Measurements from ENCODE around the gene PRKCQ. TPM values are rescaled to one million over a fixed set of nuclear protein-coding genes. Genes with fewer than 3 reads are reported as not detected.
A peak's percentile ranks its signal among the peaks of the same experiment; 100 is the strongest.

PRKCQ gene
- 16.3 TPM for polyA plus RNA-seq (ENCODE audit: insufficient read length)

DNA sequence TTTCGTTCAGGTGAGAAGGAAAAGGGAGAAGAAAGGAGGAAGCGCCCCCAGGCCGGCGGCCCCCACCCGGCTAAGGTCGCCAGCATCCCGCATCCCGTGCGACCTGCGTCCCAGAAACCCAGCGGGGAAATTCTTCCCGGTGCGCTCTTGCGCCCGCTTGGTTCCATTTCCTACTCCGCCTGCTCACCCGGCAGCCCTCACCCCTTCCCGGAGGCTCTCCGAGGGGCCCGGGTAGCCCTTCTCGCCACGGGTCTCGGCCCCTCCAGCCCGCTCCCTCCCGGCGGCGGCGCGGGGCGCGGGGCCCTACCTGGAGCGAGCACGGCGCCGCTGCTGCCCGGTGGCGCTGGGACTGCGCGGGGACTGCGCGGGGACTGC, at the start of gene PRKCQ:
PRKCQ (minus strand) TSS at position 373 of the 375 bp plus-strand sequence. CDS start 65,141 bp downstream, outside the sequence.
- no peak for DNase-seq (ENCODE audit: low read depth)

- no peak for DNase-seq (ENCODE audit: low read depth)
These were observed 45.4 kb upstream of the PRKCQ start for GRCh38 chr10:6625428-6625827.

- no peak for DNase-seq (ENCODE audit: low read depth)
These were observed 44.3 kb upstream of the PRKCQ start for GRCh38 chr10:6624392-6624791.

- no peak for DNase-seq (ENCODE audit: low read depth)
These were observed 42.8 kb upstream of the PRKCQ start for GRCh38 chr10:6622921-6623320.

DNA sequence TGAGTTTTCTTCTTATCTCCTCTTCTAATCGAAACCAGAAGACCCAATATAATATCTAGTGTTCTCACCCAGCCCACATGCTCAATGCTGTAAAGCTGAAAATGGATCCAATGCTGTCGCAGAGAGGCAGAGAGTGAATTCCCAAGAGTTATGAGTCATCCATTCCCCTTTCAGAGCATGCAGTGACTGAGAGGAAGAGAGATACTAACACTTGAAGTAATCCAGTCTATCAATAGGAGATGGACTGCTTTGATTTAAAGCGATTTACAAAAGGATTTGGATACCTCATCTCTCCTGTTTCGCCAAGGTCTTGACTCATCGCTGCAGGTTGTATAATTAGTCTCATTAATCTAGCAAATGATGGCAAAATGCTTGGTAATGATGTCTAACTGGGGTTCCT, 41.5 kb upstream of the PRKCQ start:
- no peak for DNase-seq (ENCODE audit: low read depth)

- no peak for DNase-seq (ENCODE audit: low read depth)
These were observed 39.6 kb upstream of the PRKCQ start for GRCh38 chr10:6619660-6620059.

DNA sequence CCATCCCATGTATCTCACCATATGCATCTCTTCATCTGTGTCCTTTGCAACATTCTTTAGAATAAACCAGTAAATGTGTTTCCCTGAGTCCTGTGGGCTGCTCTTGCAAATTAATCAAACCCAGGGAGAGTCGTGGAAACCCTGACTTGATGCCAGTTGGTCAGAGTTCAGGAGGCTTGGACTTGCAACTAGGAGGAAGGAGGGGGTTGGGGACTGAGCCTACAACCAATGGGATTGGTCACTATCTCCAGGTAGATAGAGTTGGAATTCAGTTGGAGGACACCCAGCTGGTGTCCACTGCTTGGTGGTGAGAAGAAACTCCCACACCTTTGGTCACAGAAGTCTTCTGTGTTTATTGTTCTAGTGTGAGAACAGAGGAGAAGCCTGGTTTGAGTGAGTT, 38.3 kb upstream of the PRKCQ start:
- DNase-seq (ENCODE audit: low read depth), result no peak

GRCh38 chr10:6617309-6618076, 37.4 kb upstream of the PRKCQ start:
- DNase-seq (ENCODE audit: low read depth), result no peak

DNA sequence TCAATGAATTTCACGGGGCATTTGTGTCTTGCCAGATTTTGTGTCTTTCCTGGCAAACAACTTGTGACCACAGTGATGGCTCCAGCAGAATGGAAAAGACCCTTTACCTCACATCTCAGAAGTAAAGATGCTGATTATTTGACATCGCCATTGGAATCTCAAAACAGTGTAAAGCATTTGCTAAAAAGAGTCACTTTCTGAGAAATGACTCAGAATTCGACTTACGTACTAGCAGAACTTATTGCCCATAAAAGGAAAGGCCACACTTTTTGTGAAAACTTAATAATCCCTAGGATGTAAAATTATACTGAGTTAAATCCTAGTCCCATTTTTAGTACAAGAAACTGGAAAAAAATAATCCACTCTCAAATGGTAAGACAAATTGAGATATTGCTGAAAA, 35.9 kb upstream of the PRKCQ start:
- no peak for DNase-seq (ENCODE audit: low read depth)

DNA sequence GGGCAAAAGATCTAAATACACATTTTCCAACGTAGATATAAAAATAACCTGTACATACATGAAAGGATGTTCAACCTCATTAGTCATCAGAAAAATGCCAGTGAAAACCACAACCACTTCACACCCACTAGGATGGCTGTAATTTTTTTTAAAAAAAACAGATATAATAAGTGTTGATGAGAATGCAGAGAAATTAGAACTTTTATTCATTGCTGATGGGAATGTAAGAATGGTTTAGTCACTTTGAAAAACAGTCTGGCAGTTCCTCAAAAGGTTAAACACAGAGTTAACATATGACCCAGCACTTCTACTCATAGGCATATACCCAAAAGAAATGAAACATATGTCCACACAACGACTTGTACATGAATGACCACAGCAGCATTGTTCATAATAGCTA, 32.3 kb upstream of the PRKCQ start:
- DNase-seq (ENCODE audit: low read depth), result no peak

DNA sequence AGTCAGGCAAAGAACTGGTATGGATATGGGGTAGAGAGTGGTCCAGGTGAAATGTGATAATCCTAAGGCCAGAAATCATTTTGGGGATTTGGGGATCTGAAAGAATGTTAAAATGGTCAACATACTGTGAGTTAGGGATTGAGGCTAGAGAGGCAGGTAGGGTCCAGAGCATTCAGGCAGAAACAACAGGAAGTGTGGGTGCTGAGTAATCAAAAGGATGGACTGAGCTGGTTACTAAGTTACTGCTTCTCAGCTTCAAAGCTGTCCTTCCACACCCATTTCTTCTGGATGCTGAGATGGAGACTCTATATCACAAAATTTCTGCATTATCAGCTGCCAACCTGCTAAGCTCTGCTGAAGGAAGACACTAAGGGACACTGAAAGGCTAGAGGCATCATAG, 30.6 kb upstream of the PRKCQ start:
- no peak for DNase-seq (ENCODE audit: low read depth)

- DNase-seq (ENCODE audit: low read depth), result no peak
These were observed 29.5 kb upstream of the PRKCQ start for GRCh38 chr10:6609625-6610024.

DNA sequence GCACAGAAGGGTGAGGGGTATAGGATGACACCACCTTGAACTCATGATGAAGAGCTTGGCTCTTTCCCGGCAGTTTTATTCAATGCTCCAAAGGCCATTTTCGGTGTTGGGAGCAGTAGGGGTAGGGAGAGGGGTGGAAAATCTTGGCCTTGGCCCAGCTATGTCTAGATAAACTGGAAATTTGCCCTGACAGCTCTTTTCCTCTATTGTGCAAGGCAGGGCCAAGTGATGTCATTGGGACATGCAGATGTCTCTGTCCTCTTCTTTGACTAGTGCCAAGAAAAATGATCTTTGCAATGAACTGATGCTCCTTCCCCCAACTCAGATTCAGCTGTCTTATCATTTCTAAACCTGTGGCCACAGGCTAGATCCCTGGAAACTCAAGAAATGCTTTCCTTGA, 27.7 kb upstream of the PRKCQ start:
- peak; percentile 56 for DNase-seq (ENCODE audit: low read depth)

GRCh38 chr10:6607182-6607581, 27.1 kb upstream of the PRKCQ start:
- no peak for DNase-seq (ENCODE audit: low read depth)

DNA sequence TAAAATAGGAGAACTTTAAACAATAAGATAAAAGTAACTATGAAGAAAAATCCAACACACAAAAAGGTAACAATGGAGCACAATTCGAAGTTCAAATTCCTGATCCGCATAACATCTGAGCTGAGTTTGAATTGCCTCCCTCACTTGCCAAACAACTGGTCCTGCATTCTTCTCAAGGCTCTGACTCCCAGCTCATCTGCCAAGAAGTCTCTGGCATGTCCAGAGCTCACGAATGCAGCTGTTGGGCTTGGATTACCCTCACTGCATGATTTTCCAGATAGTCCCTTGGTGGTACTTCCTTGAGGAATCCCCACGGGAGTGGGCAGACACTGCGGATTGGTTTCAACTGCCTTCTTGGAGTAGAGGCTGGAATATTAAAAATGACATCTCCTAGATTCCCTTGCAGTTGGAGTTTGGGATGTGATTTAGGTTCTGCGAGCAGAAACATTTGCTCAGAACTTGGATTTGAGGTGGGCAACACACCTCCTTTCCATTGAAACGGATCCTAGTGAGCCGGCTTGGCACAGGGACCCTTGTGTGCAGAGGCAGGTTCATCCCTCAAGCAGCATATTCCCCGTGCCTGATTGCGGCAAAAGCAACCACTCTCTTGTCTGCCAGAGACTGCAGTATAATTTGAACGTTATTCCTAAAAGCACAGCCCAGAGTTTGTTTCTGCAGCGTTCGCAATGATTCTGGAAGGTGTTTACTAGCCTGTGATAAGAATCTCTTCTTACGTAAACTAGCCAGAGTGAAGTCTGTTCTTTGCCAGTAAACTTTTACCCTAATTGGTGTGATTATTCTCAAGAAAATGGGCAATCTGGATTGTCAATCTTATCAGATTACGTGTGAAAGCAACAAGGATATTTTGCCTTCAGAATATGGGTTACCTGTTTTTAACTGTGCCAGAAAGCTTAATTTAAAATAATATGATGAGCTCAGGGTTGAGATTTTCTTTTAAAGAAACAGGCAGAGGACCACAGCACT, 23.4 kb upstream of the PRKCQ start:
- peak; percentile 46 for DNase-seq (ENCODE audit: low read depth)

DNA sequence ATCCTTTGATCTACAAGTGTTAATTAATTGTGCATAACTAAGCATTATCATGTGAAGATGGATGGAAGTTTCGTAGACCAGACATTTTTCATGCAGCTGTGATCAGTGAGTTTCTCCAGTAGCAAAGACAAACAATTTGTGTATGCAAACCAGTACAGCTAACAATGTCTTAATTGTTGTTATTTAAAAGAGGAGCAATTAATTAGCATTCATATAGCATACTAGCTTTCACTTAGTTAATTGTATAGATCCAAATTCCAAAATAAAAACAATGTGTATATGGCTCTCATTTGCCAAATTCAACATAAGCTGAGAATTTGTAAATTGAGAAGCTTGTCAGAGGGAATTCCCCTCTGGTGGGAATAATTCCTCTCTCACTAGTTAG, 22.6 kb upstream of the PRKCQ start:
- DNase-seq (ENCODE audit: low read depth), result no peak

DNA sequence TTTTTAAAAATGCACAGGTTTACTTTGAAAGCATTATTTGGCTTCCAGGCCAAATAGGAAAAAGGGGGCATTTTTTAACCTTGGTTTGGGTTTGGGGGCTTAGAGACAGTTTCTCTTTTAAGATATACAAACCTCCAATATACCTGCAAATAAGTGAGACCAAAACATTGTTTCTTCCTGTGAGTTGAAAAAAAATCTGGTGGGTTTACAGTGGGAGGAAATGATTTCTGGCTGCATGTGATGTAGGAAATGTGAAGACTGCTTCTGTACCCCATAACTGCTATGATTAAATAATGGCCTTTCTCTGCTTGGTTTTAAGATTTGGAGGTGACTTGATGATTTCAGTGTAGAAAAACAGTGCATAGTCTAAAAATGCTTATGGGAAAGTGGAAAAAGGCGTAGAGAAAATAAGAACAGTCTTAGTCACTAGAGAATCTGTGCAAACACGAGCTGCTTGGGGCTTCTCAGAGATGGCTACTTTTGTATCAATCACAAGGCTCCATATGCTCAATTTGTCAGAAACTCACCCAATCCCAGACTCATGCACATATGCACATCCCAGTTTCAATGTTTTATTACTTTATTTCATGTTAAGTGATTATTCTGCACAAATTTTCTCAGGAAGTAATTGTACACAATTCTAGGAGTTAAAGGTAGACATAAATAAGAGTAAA, 22.1 kb upstream of the PRKCQ start:
- no peak for DNase-seq (ENCODE audit: low read depth)

DNA sequence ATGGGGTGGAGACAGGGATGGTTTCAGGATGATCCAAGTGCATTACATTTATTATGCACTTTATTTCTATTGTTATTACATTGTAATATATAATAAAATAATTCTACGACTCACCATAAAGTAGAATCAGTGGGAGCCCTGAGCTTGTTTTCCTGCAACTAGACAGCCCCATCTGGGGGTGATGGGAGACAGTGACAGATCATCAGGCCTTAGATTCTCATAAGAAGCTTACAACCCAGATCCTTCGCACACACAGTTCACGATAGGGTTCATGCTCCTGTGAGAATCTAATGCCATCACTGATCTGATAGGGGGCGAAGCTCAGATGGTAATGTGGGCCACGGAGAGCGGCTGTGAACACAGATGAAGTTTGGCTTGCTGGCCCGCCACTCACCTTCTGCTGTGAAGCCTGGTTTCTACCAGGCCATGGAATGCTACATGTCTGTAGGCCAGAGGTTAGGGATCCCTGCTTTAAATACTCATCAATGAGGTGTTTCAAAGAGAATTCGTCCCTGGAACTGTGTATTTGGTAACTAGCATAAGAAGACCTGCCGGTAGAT, 21.2 kb upstream of the PRKCQ start:
- DNase-seq (ENCODE audit: low read depth), result no peak

- no peak for DNase-seq (ENCODE audit: low read depth)
These were observed 20.3 kb upstream of the PRKCQ start for GRCh38 chr10:6600224-6600987.

DNA sequence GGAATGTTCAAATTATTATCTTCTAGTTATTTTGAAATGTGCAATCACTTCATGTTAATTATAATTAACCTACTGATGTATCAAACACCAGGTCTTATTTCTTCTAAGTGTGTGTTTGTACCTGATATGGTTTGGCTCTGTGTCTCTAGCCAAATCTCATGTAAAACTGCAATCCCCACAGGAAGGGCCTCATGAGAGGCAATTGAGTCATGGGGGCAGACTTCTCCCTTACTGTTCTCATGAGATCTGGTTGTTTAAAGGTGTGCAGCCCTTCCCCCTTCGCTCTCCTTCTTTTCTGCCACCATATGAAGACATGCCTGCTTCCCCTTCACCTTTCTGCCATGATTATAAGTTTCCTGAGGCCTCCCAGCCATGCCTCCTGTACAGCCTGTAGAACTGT, 18.6 kb upstream of the PRKCQ start:
- DNase-seq (ENCODE audit: low read depth), result no peak

- DNase-seq (ENCODE audit: low read depth), result no peak
These were observed 17.4 kb upstream of the PRKCQ start for GRCh38 chr10:6597478-6597877.
